Fibroblast of the conjunctiva (primary cell): ENCODE measurements around the gene GTF2F1.
"Not testable (repeated sequence)": the region's sequence is repeated elsewhere in the genome, so short reads cannot be mapped to it uniquely, and the experiment has no call there.

ENCODE experiments used
- DNase-seq: peaks from one replicate; pipeline ENCODE4 v3.0.0-alpha.2; 2010; ENCODE audit warnings: low read depth

Gene GTF2F1

DNA sequence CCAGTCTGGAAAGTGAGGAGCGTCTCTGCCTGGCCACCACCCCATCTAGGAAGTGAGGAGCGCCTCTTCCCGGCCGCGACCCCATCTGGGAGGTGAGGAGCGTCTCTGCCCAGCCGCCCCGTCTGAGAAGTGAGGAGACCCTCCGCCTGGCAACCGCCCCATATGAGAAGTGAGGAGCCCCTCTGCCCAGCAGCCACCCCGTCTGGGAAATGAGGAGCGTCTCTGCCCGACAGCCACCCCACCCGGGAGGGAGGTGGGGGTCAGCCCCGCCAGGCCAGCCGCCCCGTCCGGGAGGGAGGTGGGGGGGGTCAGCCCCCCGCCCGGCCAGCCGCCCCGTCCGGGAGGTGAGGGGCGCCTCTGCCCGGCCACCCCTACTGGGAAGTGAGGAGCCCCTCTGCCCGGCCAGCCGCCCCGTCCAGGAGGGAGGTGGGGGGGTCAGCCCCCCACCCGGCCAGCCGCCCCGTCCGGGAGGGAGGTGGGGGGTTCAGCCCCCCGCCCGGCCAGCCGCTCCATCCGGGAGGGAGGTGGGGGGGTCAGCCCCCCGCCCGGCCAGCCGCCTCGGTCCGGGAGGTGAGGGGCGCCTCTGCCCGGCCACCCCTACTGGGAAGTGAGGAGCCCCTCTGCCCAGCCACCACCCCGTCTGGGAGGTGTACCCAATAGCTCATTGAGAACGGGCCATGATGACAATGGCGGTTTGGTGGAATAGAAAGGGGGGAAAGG, 37.5 kb downstream of the GTF2F1 start:
- DNase-seq, result not testable (repeated sequence)

DNA sequence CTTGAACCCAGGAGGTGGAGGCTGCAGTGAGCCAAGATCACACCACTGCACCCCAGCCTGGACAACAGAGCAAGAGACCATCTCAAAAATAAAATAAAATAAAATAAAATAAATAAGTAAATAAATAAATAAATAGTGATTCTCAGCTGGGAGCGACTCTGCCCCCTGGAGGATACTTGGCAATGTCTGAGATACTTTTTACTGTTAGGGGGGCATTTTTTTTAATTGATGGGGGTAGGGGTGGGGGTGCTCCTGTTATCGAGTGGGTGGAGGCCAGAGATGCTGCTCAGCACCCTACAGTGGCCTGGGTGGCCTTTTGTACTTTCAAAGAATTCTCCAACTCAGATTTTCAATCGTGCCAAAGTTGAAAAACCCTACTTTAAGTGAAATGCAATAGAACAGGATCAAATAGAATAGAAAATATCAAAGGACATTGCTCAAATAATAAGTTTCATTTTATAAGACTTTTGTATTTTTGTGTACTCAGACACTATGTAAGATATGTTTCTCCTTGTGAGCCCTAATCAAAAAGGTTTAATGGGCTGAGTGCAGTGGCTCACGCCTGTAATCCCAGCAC, 38.8 kb downstream of the GTF2F1 start:
- no peak for DNase-seq

DNA sequence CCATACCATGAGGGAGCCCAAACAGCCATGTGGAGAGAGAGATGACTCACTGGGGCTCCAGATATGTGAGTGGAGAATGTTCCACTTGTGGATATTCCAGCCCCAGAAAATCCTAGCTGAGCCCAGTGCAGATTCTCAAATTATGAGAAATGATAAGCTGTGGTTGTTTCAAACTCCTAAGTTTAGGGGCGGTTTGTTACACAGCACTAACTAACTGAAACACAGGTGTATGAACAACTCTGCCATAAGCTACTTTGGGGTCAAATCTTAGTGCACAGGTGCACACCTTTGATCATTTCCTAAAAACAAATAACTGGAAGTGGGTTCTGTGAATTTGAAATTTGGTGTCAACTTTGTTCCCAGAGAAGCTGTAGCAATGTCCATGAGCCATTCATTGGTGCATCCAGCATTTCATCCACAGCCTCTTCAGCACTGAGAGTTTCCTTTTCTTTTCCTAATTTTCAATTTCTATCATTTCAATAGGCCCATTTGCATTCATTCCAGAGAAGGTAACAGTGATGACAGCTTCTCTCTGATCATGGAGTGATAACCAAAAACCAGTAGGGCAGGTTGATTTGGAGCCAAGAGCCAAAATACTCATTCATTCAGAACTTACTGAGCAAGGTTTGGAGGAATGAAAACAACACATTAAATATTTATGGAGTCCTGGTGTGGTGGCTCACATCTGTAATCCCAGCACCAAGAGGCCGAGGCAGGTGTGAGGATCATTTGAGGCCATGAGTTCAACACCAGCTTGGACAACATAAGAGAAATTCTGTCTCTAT, 40.4 kb downstream of the GTF2F1 start:
- no peak for DNase-seq

GRCh38 chr19:6350688-6351087, 42.3 kb downstream of the GTF2F1 start:
- DNase-seq, result no peak

- not testable (repeated sequence) for DNase-seq
Observed at GRCh38 chr19:6349271-6349670, 43.7 kb downstream of the GTF2F1 start.

- no peak for DNase-seq
Observed at GRCh38 chr19:6343462-6343861, 49.5 kb downstream of the GTF2F1 start.

DNA sequence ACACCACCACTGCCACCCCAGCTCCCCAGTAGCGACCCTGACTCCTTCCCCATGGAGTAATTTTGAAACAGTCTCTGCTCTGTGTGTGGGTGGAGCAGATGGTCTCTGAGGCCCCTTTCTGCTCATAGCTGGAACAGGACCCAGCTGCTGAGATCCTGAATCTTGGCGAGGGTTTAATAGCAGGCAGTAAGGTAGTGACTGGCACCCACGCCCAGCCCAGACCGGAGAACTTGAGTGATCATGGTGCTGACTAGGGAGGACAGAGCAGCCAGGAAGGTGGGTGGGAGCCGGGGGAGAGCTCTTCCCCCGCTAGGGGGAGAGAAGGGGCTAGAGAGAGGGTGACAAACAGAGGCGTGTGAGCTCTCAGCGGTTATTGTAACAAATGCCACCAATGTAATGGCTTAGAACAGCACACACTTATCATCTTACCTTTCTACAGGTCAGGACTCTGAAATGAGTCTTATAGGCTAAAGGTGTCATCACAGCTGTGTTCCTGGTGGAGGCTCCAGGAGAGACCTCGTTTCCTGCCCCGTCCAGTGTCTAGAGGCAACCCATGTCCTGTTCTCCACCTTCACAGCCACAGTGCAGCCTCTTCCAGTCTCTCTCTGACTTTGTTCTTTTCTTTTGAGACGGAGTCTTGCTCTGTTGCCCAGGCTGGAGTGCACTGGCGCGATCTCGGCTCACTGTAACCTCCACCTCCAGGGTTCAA, 52.3 kb downstream of the GTF2F1 start:
- no peak for DNase-seq

- DNase-seq, result no peak
Observed at GRCh38 chr19:6334490-6335285, 58.3 kb downstream of the GTF2F1 start.

DNA sequence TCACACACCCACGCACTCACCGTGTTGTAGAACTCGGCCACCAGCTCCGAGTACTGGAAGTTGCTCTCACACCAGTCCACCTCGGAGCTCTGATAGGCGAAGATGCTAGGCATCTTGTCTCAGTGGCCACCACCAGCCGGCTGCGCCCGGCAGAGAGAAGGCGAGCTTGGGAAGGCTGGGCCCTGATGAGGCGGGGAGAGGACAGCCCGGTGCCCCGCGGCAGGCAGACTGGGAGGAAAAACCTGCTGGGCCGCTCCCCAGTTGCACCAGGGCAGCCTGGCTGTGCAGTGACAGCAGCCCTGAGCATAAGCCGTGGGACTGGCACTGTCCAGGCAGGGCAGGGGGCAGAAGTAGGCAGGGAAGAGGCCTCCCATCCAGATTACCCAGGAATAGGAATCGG, 59.5 kb downstream of the GTF2F1 start, which contains the start of gene ACER1:
Gene ACER1 (minus strand): TSS at position 174 of the 400 bp plus-strand sequence. CDS start 61 bp downstream, at position 113.
- no peak for DNase-seq
